AG09309 (cell line): Measurements from ENCODE around the gene CNNM2.
A peak's percentile ranks its signal among the peaks of the same experiment; 100 is the strongest.

Experiments
- DNase-seq: peaks from one replicate; pipeline ENCODE4 v3.0.0-alpha.2; 2010; ENCODE audit warnings: low read depth
- H3K4me3 ChIP-seq: 2 replicates; pipeline ENCODE4 v1.5.1; 2011; ENCODE audit warnings: mild to moderate bottlenecking, low read depth, low read length, moderate library complexity; ENCODE audit not compliant: control insufficient read depth
- CTCF ChIP-seq: IDR thresholded peaks from 2 replicates; pipeline ENCODE4 v1.5.1; 2011; ENCODE audit warnings: mild to moderate bottlenecking, low read depth, low read length, inconsistent platforms; ENCODE audit not compliant: insufficient read depth, control insufficient read depth; ENCODE audit errors: missing control alignments

The CNNM2 gene

GRCh38 chr10:103041391-103041790 lies 123.3 kb downstream of the CNNM2 start:
- H3K4me3 ChIP-seq = no peak overlapping the region
- DNase-seq = no peak
- TF ChIP-seq CTCF = no peak

- DNase-seq = no peak
- no peak for TF ChIP-seq CTCF
- no peak overlapping the region for H3K4me3 ChIP-seq
Observed at GRCh38 chr10:103042129-103042528, 124.0 kb downstream of the CNNM2 start.

GRCh38 chr10:103042908-103043307 lies 124.8 kb downstream of the CNNM2 start:
- DNase-seq = no peak
- H3K4me3 ChIP-seq = no peak overlapping the region
- TF ChIP-seq CTCF = no peak

- TF ChIP-seq CTCF = peak; percentile 4
- no peak overlapping the region for H3K4me3 ChIP-seq
- DNase-seq = peak; percentile 40
Observed at GRCh38 chr10:103044942-103045489, 126.9 kb downstream of the CNNM2 start.

- no peak for TF ChIP-seq CTCF
- no peak for DNase-seq
Observed at GRCh38 chr10:103045961-103046360, 127.9 kb downstream of the CNNM2 start.

GRCh38 chr10:103047381-103047780 lies 129.3 kb downstream of the CNNM2 start:
- TF ChIP-seq CTCF = no peak
- no peak for DNase-seq
- no peak overlapping the region for H3K4me3 ChIP-seq

More at GRCh38 chr10:103045961-103046360, 127.9 kb downstream of the CNNM2 start:
- no peak overlapping the region for H3K4me3 ChIP-seq

GRCh38 chr10:103049237-103049636 lies 131.1 kb downstream of the CNNM2 start:
- H3K4me3 ChIP-seq = no peak overlapping the region
- TF ChIP-seq CTCF = no peak
- no peak for DNase-seq
